Activated CD8-positive, alpha-beta T cell treated with anti-CD3 and anti-CD28 coated beads for 36 hours (primary cell): ENCODE data around the gene WDR64. TPM values are rescaled to one million over a fixed set of nuclear protein-coding genes. Genes with fewer than 3 reads are reported as not detected.

ENCODE experiments used
- ATAC-seq: fragments of 200-7000 bp; cut with Tn5 transposase; one replicate; pipeline ENCODE4 v1.10.0; 2021; ENCODE audit warnings: mild to moderate bottlenecking, moderate library complexity
- CTCF ChIA-PET: fragments of 350-600 bp; sonication (Branson Sonifier 250); formaldehyde crosslinking; loops from one replicate; lab custom pipeline; 2021; ENCODE audit warnings: antibody characterized with exemption; lab: Charles Lee
- POLR2A ChIA-PET: fragments of 350-600 bp; sonication (Branson Sonifier 250); formaldehyde crosslinking; loops from one replicate; lab custom pipeline; 2021; ENCODE audit warnings: antibody characterized with exemption; lab: Charles Lee
- DNase-seq: peaks from one replicate; pipeline ENCODE4 v3.0.0-alpha.2; 2020
- H3K27ac Mint-ChIP-seq: one replicate; pipeline ENCODE4 v1.8.0; 2021; ENCODE audit warnings: mild to moderate bottlenecking, mixed read lengths
- H3K27me3 Mint-ChIP-seq: one replicate; pipeline ENCODE4 v1.8.0; 2021; ENCODE audit warnings: mixed read lengths
- H3K36me3 Mint-ChIP-seq: one replicate; pipeline ENCODE4 v1.8.0; 2021; ENCODE audit warnings: low read depth, mixed read lengths
- H3K4me1 Mint-ChIP-seq: one replicate; pipeline ENCODE4 v1.8.0; 2021; ENCODE audit warnings: low read depth, mixed read lengths
- H3K4me3 Mint-ChIP-seq: one replicate; pipeline ENCODE4 v1.8.0; 2021; ENCODE audit warnings: mild to moderate bottlenecking, moderate library complexity, mixed read lengths
- H3K9me3 Mint-ChIP-seq: one replicate; pipeline ENCODE4 v1.8.0; 2021; ENCODE audit warnings: mixed read lengths
- intact Hi-C: fragments of 100-400 bp; cut with micrococcal nuclease; formaldehyde crosslinking; loops from one replicate; pipeline ENCODE4 v1.10.0; 2022
- total RNA-seq, 2 experiments: library from RNA; stranded (reverse); gene quantifications; one replicate each; pipeline ENCODE4 v1.2.3, GENCODE V29; 2021
- TF ChIP-seq, protein P1 (sequence below): fragments of 200-600 bp; IDR thresholded peaks from one replicate; pipeline ENCODE4 v1.8.0; 2022; ENCODE audit warnings: antibody characterized with exemption, mild to moderate bottlenecking

Gene WDR64
- total RNA-seq, 2 experiments from 2014 or later: not detected

DNA sequence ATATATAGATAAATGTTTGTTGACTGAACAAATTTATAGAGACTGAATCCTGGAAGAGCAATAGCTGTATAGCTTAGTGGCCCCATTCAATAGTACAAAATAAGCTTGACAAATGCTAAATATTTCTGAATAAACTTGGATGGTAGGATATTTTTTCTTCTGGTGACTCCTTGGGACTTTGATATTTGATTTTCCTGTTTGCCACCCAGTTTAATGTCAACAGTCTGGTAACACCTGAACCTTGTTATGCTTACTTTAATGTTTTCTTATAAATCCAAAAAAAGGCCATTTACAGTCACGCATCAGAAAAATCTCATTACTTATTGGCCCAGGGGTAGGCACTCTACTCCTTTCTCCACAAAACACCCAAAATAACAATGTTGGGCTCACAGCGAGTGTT, 30.8 kb downstream of the WDR64 start:
- no peaks in the 10 kb centered on the region for H3K9me3 Mint-ChIP-seq
- CTCF ChIA-PET: no interaction called here
- intact Hi-C loops: no loop called here
- POLR2A ChIA-PET: interaction anchor here (0.8 kb wide), 1 partner anchor 60 kb away, joined by 3 read pairs; no protein-coding TSS in a partner anchor
- no peak for DNase-seq
- H3K27ac Mint-ChIP-seq: no peak overlapping the region
- no peaks in the 10 kb centered on the region for H3K27me3 Mint-ChIP-seq
- no peak overlapping the region for H3K4me3 Mint-ChIP-seq
- peaks cover 2% of the 10 kb centered on the region for H3K36me3 Mint-ChIP-seq
- TF ChIP-seq, protein P1, sequence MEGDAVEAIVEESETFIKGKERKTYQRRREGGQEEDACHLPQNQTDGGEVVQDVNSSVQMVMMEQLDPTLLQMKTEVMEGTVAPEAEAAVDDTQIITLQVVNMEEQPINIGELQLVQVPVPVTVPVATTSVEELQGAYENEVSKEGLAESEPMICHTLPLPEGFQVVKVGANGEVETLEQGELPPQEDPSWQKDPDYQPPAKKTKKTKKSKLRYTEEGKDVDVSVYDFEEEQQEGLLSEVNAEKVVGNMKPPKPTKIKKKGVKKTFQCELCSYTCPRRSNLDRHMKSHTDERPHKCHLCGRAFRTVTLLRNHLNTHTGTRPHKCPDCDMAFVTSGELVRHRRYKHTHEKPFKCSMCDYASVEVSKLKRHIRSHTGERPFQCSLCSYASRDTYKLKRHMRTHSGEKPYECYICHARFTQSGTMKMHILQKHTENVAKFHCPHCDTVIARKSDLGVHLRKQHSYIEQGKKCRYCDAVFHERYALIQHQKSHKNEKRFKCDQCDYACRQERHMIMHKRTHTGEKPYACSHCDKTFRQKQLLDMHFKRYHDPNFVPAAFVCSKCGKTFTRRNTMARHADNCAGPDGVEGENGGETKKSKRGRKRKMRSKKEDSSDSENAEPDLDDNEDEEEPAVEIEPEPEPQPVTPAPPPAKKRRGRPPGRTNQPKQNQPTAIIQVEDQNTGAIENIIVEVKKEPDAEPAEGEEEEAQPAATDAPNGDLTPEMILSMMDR: no peak
- no peak for ATAC-seq
- peaks cover 2% of the 10 kb centered on the region for H3K4me1 Mint-ChIP-seq

DNA sequence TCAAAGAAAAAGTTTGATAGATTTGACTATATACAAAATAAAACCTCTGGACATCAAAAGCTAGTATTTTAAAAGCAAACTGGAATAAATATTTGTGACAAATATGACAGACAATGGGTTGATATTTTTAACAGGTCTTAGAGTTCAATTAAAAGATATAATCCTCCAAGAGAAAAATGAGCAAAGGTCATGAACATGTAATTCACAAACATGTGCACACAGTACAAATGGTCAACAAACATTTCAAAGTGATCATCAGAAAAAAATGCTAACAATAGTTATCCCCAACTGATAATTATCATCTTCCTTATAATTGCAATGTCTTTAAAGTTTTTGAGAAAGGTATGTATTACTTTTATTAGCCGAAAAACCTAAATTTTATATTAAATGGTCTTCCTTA, 32.0 kb downstream of the WDR64 start:
- no peak overlapping the region for H3K27ac Mint-ChIP-seq
- intact Hi-C loops: no loop called here
- ChIA-PET CTCF (no interaction called here), POLR2A (no interaction called here)
- TF ChIP-seq, protein P1: no peak
- peaks cover 2% of the 10 kb centered on the region for H3K36me3 Mint-ChIP-seq
- H3K9me3 Mint-ChIP-seq: no peaks in the 10 kb centered on the region
- ATAC-seq: no peak
- H3K4me3 Mint-ChIP-seq: no peak overlapping the region
- no peaks in the 10 kb centered on the region for H3K27me3 Mint-ChIP-seq
- no peak for DNase-seq
- no peaks in the 10 kb centered on the region for H3K4me1 Mint-ChIP-seq

DNA sequence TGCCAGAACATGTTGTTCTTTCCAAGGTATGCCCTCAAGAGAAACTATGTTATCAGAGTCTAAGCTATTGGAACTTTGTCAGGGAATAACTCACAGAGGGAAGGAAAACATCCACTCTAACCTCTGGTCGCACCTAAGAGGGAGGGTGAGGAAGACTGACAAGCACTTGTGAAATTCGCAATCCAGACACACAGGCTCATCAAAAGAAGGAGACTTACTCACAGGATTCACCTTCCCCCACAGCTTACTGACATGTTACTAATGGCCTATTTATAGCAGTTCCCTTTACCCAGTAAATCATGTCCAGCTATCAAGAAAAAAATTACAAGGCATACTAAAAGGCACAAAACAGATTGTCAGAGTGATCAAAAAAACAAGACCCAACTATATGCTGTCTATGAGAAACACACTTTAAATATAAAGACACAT, 36.9 kb downstream of the WDR64 start:
- H3K4me1 Mint-ChIP-seq: peaks cover 2% of the 10 kb centered on the region
- intact Hi-C loops: no loop called here
- no peak overlapping the region for H3K4me3 Mint-ChIP-seq
- ATAC-seq (no peak), DNase-seq (no peak)
- TF ChIP-seq, protein P1: no peak
- H3K27me3 Mint-ChIP-seq: no peaks in the 10 kb centered on the region
- no peak overlapping the region for H3K27ac Mint-ChIP-seq
- H3K36me3 Mint-ChIP-seq: no peaks in the 10 kb centered on the region
- ChIA-PET CTCF (no interaction called here), POLR2A (no interaction called here)
- H3K9me3 Mint-ChIP-seq: no peaks in the 10 kb centered on the region

DNA sequence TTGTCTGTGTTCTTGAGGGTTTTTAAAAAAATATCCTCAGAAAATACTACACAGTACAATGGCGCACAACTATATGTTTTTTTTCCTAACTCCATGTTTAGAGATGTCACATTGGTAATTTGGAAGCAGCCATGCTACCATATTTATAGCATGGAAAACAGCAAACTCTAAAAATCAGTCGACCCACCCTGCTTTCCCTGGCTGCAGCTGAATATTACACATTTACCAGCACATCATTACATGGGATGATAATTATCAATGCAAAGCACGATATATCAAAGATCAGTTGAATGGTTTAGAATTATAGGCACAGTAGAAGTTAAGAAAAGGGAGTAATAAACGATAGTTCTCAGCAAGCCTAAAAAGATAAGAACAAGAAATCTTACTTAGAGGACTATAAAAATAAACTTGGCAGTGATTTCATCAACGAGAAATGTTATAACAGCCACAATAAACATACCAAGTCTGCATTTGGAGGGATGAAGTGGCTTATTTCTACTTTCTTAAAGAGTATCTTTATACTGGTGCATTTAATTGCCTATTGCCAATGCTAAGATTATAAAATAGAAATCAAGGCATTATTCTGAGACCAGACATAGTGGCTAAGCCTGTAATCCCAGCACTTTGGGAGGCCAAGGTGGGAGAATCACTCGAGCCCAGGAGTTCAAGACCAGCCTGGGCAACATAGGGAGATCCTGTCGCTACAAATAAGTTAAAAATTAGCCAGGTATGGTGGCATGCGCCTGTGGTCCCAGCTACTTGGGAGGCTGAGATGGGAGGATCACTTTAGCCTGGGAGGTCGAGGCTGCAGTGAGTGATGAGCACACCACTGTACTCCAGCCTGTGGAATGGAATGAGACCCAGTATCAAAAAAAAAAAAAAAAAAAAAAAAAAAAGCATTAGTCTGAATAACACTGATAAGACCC, 43.4 kb downstream of the WDR64 start:
- POLR2A ChIA-PET: no interaction called here
- Mint-ChIP-seq H3K36me3 (no peaks in the 10 kb centered on the region), H3K4me3 (no peak overlapping the region), H3K9me3 (no peaks in the 10 kb centered on the region), H3K27me3 (no peaks in the 10 kb centered on the region), H3K4me1 (no peaks in the 10 kb centered on the region), H3K27ac (no peak overlapping the region)
- CTCF ChIA-PET: no interaction called here
- TF ChIP-seq, protein P1: no peak
- intact Hi-C loops: no loop called here
- ATAC-seq (no peak), DNase-seq (no peak)

DNA sequence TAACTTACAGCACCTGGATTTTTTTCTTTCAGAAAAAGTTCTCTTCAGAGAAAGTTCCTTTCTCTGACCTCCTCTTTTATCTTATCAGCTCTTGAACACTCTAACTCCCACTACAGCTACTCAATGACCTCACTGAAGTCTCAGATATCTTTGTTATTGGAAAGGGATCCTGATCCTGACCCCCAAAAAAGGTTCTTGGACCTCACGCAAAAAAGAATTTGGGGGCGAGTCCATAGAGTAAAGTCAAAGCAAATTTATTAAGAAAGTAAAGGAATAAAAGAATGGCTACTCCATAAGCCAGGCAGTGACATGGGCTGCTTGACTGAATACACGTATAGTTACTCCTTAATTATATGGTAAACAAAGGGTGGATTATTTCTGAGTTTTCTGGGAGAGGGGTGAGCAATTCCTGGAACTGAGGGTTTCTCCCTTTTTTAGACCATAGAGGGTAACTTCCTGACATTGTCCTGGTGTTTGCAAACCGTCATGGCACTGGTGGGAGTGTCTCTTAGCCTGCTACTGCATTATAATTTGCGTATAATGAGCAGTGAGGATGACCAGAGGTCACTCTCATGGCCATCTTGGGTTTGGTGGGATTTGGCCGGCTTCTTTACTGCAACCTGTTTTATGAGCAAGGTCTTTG, 44.2 kb downstream of the WDR64 start:
- TF ChIP-seq, protein P1: no peak
- H3K4me1 Mint-ChIP-seq: no peaks in the 10 kb centered on the region
- no peaks in the 10 kb centered on the region for H3K27me3 Mint-ChIP-seq
- ChIA-PET CTCF (no interaction called here), POLR2A (no interaction called here)
- no peak overlapping the region for H3K4me3 Mint-ChIP-seq
- H3K36me3 Mint-ChIP-seq: no peaks in the 10 kb centered on the region
- ATAC-seq (no peak), DNase-seq (no peak)
- intact Hi-C loops: no loop called here
- H3K27ac Mint-ChIP-seq: no peak overlapping the region
- H3K9me3 Mint-ChIP-seq: no peaks in the 10 kb centered on the region
